Lower leg skin (tissue), 3 donors: ENCODE measurements around the gene GOLGA3.

Experiments used
- CTCF ChIP-seq, 3 donors: fragments of 450-650 bp; IDR thresholded peaks; one replicate each; pipeline ENCODE4 v1.5.1; 2016; ENCODE audit warnings: antibody characterized with exemption in 3 of 3, mild to moderate bottlenecking in 3 of 3, moderate library complexity in 2 of 3
- POLR2A ChIP-seq, 2 donors: fragments of 450-650 bp; IDR thresholded peaks; one replicate each; pipeline ENCODE4 v1.6.1; 2016 to 2017; ENCODE audit warnings: antibody characterized with exemption in 2 of 2, mild to moderate bottlenecking in 1 of 2, moderate library complexity in 1 of 2

- TF ChIP-seq CTCF (IDR thresholded peaks at IDR 0.05), result no peak
- no peak for TF ChIP-seq POLR2A (IDR thresholded peaks at IDR 0.05)
These were observed 93.2 kb downstream of the GOLGA3 start for GRCh38 chr12:132735496-132735895.
